ENCODE data around the gene MGME1.

Gene MGME1

GRCh38 chr20:17961587-17961940, 7.3 kb upstream of the MGME1 start:
- DNase-seq: no peak

GRCh38 chr20:17963114-17963897, 5.5 kb upstream of the MGME1 start:
- no peak for DNase-seq

GRCh38 chr20:17964073-17964472, 4.7 kb upstream of the MGME1 start:
- DNase-seq: no peak

- no peak for DNase-seq
Observed at GRCh38 chr20:17964632-17965031, 4.2 kb upstream of the MGME1 start.

GRCh38 chr20:17965042-17965697, 3.6 kb upstream of the MGME1 start:
- no peak for DNase-seq

- no peak for DNase-seq
Observed at GRCh38 chr20:17966432-17967310, 2.1 kb upstream of the MGME1 start.

GRCh38 chr20:17967521-17968365, 1.1 kb upstream of the MGME1 start:
- DNase-seq: peak; percentile 10

- no peak for DNase-seq
Observed at GRCh38 chr20:17969278-17969883, 563 bp downstream of the MGME1 start.

GRCh38 chr20:17969884-17970409, 1.1 kb downstream of the MGME1 start:
- peak; percentile 40 for DNase-seq

GRCh38 chr20:17971300-17972013, 2.6 kb downstream of the MGME1 start:
- no peak for DNase-seq

GRCh38 chr20:17972121-17972520, 3.3 kb downstream of the MGME1 start:
- DNase-seq: no peak

GRCh38 chr20:17976305-17976704, 7.5 kb downstream of the MGME1 start:
- DNase-seq: no peak

GRCh38 chr20:17985388-17986018, 16.7 kb downstream of the MGME1 start:
- DNase-seq: no peak

- no peak for DNase-seq
Observed at GRCh38 chr20:17987988-17988387, 19.2 kb downstream of the MGME1 start.

GRCh38 chr20:17990278-17990972, 21.6 kb downstream of the MGME1 start:
- no peak for DNase-seq

- DNase-seq: no peak
Observed at GRCh38 chr20:17992224-17992637, 23.4 kb downstream of the MGME1 start.

GRCh38 chr20:17992847-17993513, 24.2 kb downstream of the MGME1 start:
- no peak for DNase-seq

- no peak for DNase-seq
Observed at GRCh38 chr20:17993546-17993945, 24.7 kb downstream of the MGME1 start.

All from midbrain (tissue), 1 donor.